ENCODE measurements around the gene RABEP1. TPM values are rescaled to one million over a fixed set of nuclear protein-coding genes. Genes with fewer than 3 reads are reported as not detected.
A peak's percentile ranks its signal among the peaks of the same experiment; 100 is the strongest.

The RABEP1 gene
- total and polyA plus RNA-seq, 9 of the 15 experiments (the other 6 are each of a cell fraction or from before 2014, with no cell fraction given), result 8.2 to 38.9 (median 30.3) TPM

- Histone ChIP-seq H2AFZ (ENCODE audit: low read depth, low read length) (no peak overlapping the region), H3K4me2 (ENCODE audit: insufficient read depth, low read length) (no peak overlapping the region), H3K4me3 (no peak overlapping the region), H3K36me3 (ENCODE audit: control insufficient read depth, insufficient read depth, low read length) (no peaks in the 10 kb centered on the region), H3K9me1 (ENCODE audit: control insufficient read depth, insufficient read depth, low read length) (no peaks in the 10 kb centered on the region), H4K20me1 (replicated peaks; ENCODE audit: control insufficient read depth, insufficient read depth, low read length) (no peaks in the 10 kb centered on the region), H3K9me3 (replicated peaks; ENCODE audit: control insufficient read depth, insufficient read depth, low read depth, low read length) (no peaks in the 10 kb centered on the region), H3K79me2 (ENCODE audit: control insufficient read depth, insufficient read depth, low read length) (no peaks in the 10 kb centered on the region), H3K4me1 (replicated peaks in 1 of 2; ENCODE audit: control insufficient read depth in 2 of 2, insufficient read depth in 2 of 2, low read length in 2 of 2) (no peaks in the 10 kb centered on the region), H3K27ac (ENCODE audit: extremely low read depth, low read depth, low read length) (no peak overlapping the region), H3K9ac (ENCODE audit: insufficient read depth in 1 of 2, low read depth in 2 of 2, low read length in 2 of 2) (no peak overlapping the region), H3K27me3 (ENCODE audit: control insufficient read depth in 2 of 2, insufficient read depth in 2 of 2, low read length in 2 of 2) (no peaks in the 10 kb centered on the region)
- no TSS peak for BruUV-seq (replicated peaks)
- DNase-seq (ENCODE audit: extremely low read depth in 1 of 4, low spot score in 3 of 4), result no peak
- WGBS (ENCODE audit: insufficient coverage, low coverage, missing lambda C conversion rate), result 33% methylated on average over 5 of the region's 6 CpGs
- POLR2A ChIA-PET, result interaction anchor here (0.7 kb wide), 1 partner anchor 19 kb away, joined by 4 read pairs; the partner anchor contains the start of gene RABEP1
- peak; percentile 19 to 46; a peak in 1 of 4 replicates for TF ChIP-seq KDM1A (IDR thresholded peaks at IDR 0.05)
- no peak for TF ChIP-seq ZNF12 (CRISPR knock-in tag; IDR thresholded peaks at IDR 0.05)
- CTCF ChIA-PET (ENCODE audit: low intra/inter-chr PET ratio), result no interaction called here
- no peak for ATAC-seq
- intact Hi-C loops (cut with micrococcal nuclease) (no loop called here), in situ Hi-C loops (cut with MboI) (no loop called here)
- FAIRE-seq, result no peak
Observed at GRCh38 chr17:5263441-5263840, 18.6 kb upstream of the RABEP1 start.

DNA sequence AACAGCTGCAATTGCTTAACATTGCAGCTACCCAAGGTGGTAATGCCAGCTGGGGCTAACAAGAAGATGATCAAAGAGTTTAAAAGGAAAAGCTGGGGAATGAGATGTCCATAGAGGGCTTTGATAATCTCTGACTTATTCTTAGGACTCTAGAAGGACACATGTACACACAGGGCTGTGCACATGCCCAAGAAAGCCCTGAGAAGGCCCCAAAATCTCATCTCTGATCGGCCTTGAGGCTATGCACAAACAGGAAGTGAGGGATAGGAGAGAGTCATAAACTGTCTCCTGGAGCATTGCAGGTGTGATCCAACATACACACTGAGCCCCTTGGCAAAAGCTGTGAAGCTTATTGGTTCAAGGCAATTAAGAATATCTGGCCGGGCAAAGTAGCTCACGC, 17.2 kb upstream of the RABEP1 start:
- Histone ChIP-seq H4K20me1 (replicated peaks; ENCODE audit: control insufficient read depth, insufficient read depth, low read length) (no peaks in the 10 kb centered on the region), H3K4me1 (replicated peaks in 1 of 2; ENCODE audit: control insufficient read depth in 2 of 2, insufficient read depth in 2 of 2, low read length in 2 of 2) (no peaks in the 10 kb centered on the region), H3K79me2 (ENCODE audit: control insufficient read depth, insufficient read depth, low read length) (no peaks in the 10 kb centered on the region), H3K9ac (ENCODE audit: insufficient read depth in 1 of 2, low read depth in 2 of 2, low read length in 2 of 2) (no peak overlapping the region), H3K9me3 (replicated peaks; ENCODE audit: control insufficient read depth, insufficient read depth, low read depth, low read length) (no peaks in the 10 kb centered on the region), H3K36me3 (ENCODE audit: control insufficient read depth, insufficient read depth, low read length) (no peaks in the 10 kb centered on the region), H3K4me3 (no peak overlapping the region), H3K9me1 (ENCODE audit: control insufficient read depth, insufficient read depth, low read length) (no peaks in the 10 kb centered on the region), H2AFZ (ENCODE audit: low read depth, low read length) (no peak overlapping the region), H3K27me3 (ENCODE audit: control insufficient read depth in 2 of 2, insufficient read depth in 2 of 2, low read length in 2 of 2) (no peaks in the 10 kb centered on the region), H3K4me2 (ENCODE audit: insufficient read depth, low read length) (no peak overlapping the region), H3K27ac (ENCODE audit: extremely low read depth, low read depth, low read length) (no peak overlapping the region)
- TF ChIP-seq SPI1 (IDR thresholded peaks at IDR 0.05; ENCODE audit: borderline replicate concordance, low read depth, low read length), result 0 out of 2 replicates have a peak, but pooled peaks have one; percentile 8
- TF ChIP-seq RBM15 (IDR thresholded peaks at IDR 0.05; ENCODE audit: insufficient read depth, low read length), result no peak
- TF ChIP-seq PHTF2 (CRISPR knock-in tag; IDR thresholded peaks at IDR 0.05), result no peak
- 18% methylated on average over 3 of the region's 3 CpGs for WGBS (ENCODE audit: insufficient coverage, low coverage, missing lambda C conversion rate)
- ChIA-PET CTCF (ENCODE audit: low intra/inter-chr PET ratio) (no interaction called here), POLR2A (no interaction called here)
- ATAC-seq (no peak), FAIRE-seq (no peak), DNase-seq (ENCODE audit: extremely low read depth in 1 of 4, low spot score in 3 of 4) (no peak)
- intact Hi-C loops (cut with micrococcal nuclease), result no loop called here
- no TSS peak for BruUV-seq (replicated peaks)
- in situ Hi-C loops (cut with MboI), result no loop called here

Measured in K562 (cell line).